ENCODE results near the gene ZNF385B.

ZNF385B gene

DNA sequence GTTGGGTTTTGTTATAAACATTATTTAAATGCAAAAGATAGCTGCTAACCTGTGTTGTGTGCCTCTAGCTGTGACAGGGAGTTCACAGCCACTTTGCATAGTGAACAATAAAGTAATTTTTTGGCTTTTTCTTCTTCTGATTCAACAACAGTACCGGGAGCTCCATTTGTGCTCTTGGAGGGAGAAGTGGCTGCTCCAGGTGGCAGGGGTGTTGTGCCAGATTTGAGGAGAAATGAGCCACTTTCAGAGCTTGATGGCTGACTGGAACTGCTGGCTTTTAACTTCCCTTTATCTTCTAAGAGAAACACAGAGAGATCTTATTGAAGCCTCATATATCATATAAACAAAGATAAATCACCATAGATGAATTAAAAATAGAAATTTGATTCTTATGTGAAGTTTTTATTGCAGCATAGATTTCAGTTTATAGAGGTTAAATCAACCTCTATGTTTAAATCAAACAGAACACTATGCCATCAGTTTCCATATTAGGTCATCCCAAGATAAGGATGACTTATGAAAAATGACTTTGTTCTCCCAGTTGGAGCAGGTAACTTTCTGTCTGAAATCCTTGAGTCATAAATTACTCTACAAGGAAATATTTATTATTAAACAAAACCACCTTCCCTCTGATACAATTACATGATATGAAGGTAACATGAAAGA lies 414.8 kb downstream of the ZNF385B start:
- no peak for DNase-seq (ENCODE audit: low read depth in 2 of 2)

DNA sequence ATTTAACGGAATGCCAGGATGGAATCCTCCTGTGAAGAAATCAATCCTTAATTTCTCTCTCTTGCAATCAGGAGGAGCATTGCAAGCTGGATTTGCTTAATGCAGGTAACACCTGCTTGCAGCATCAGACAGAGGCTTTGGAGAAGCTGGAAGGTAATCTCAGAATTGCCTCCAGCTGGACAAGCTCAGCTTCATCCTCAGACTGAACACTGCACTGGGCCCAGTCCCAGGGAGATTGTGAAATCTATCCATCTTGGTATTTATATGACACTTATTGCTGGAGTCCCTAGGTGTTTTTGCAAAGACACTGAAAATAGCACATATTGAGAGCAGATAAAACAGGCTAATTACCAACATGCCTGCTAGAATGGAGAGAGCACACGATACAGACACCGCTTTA lies 417.4 kb downstream of the ZNF385B start:
- DNase-seq (ENCODE audit: low read depth in 2 of 2): no peak

DNA sequence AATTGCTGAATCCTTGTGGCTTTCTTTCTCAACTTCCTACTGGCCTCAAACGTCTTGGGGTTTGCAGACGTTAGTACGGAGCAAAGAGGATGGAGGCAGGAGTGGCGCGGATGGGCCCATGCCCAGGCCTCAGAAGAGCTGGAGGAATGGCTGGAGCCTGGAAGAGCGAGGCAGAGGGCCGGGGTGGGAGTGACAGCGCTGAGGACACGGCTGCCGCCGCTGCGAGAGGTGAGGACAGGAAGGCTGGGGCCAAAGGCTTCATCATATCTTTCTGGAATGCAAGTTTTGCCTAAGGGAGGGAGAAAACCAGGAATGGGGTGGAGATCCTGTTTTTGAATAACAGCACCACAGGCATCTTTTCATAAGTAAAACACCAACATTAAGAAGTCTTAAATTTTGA lies 418.2 kb downstream of the ZNF385B start:
- DNase-seq (ENCODE audit: low read depth in 2 of 2): no peak

DNA sequence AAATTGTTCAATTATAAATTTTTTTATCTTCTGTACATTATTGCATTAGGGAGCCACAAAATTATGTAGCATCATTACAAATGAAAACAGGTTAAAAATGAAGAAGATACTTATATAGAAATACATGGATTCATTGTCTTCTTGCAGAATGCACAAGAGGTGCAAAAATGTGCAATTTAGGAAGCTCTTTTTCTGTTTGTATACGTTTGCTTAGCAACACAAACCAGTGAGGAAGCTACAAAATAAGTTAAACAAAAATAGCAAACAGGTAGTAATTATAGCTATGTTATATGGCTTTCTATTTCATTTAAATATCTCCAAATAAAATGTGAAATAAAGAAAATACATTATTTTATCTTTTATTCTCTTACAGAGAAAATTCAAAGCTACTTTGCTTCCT lies 419.2 kb downstream of the ZNF385B start:
- DNase-seq (ENCODE audit: low read depth in 2 of 2): no peak

DNA sequence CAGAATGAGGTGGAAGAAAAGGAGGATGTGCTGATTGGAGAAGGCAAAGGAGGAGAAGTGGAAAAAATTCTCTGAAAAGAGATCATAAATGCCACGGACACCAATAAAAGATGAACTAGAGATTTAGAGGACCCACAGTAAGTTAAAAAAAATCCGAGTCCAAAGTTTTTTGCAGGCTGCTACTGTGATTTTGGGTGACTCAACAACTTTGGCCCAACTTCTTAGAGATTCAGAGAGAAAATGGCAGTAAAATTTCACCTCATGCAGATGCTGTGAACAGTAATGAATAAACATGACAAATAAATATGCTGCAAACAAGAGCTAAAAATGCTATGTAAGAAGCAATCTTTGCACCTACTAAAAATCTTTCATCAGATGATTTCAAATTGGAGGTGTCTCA lies 419.9 kb downstream of the ZNF385B start:
- DNase-seq (ENCODE audit: low read depth in 2 of 2): no peak

DNA sequence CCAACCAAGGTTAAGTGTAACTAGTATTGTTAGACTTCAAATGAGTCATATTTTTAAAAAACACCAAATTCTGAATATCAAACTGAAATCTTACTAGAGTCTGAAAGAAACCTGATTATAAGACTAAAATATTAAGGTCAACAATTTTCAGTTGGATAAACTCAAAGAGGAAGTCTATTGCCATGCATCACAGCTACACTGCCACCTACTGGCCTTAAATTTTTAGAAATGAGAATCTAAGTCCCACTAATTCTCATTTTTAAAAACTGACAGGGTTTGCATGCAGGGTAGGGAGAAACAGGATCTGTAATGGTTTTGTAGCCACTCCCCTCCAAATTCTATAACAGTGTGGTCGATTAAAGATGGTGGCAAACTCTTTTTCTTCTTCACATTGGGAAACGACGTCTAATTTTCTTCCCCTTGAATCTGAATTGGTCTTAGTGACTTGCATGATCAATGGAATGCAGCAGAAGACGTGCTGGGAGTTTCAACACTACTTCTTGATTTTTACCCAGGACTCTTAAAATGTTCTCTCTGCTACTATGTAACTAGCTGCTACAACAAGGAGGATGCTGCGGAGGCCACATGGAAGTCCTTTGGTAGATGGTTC lies 420.7 kb downstream of the ZNF385B start:
- DNase-seq (ENCODE audit: low read depth in 2 of 2): no peak

DNA sequence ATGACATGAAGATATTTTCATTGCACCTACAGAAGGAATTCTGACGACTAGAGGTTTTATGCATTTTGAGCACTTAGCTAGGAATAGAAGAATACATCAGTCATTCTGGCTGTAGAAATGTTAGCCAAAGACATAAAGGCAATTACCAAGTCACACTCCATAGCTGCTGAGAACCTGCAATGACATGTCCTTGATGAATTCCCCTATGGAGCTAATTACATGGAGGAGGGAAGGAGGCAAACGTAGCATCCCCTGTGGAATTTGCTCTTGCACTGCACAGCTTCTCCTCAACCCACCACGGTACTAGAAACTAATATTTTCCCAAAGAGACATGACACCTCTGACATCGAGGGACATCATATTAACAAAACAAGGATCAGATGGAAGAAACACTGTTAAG lies 422.8 kb downstream of the ZNF385B start:
- DNase-seq (ENCODE audit: low read depth in 2 of 2): no peak

DNA sequence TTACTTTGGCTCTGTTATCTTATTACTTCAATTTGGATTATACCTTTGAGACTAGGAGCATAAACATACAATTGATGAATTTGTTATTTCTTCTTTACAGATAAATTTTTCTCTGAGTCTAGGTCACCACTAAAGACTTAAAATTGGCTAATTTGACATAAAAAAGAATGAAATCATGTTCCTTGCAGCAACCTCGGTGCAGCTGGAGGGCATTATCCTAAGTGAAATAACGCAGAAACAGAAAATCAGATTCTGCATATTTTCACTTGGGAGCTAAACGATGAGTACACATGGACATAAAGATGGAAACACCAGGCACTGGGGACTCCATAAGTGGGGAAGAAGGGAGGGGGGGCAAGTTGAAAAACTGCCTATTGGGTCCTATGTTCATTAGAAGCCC lies 424.0 kb downstream of the ZNF385B start:
- DNase-seq (ENCODE audit: low read depth in 2 of 2): no peak

DNA sequence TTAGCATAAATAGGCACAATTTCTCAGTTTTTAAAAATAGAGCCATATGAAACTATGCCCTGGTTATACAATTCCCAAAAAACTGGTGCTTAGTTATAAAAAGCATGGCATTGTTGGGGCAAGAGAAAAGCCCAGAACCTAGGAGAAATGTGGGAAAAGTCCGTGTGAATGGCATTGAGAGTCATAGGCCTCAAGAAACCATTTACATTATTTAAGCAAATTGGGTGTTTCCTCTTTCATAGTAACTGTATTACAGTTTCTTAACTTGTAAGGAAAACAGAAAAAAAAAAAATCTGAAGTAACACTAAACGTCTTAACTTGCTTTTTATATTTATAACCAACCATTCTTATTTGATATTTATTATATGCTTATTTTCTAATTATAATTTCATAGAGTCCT lies 425.8 kb downstream of the ZNF385B start:
- DNase-seq (ENCODE audit: low read depth in 2 of 2): no peak

DNA sequence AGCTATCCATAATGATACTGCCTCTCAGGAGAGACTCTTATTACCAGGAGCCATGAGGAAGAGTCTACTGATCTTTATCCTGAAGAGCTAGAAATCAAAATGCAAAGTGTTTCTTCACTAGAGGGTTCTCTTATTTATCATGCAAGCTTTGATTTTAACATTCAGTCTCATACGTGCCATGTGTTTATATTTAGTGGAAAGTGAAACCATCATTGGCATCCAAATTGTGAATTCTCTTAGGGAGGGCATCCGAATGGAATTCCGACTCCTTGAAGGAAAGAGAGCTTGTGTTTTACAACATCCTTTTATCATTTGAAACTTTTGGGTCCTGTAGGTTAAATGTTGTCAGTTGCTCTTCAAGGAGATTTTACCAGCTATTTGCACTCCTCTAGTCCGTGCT lies 426.4 kb downstream of the ZNF385B start:
- DNase-seq (ENCODE audit: low read depth in 2 of 2): no peak

DNA sequence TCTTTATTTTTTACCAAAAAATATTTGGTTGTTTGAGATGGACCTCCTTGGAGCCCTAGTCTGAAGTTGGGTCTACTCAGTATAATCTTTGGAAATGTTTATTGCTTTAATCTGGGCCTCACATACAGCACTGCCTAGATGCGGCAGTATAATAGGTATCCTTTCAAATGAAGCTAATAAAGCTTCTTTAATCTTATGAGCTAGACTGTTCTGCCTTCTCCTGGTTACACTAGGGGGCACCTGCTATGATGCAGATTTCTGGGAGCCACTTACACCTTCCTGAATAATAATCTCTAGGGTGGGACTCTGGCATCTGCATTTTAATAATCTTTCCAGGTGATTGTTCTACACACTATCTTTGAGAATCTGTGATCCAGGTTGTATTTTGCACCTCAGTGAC lies 427.1 kb downstream of the ZNF385B start:
- DNase-seq (ENCODE audit: low read depth in 2 of 2): no peak

DNA sequence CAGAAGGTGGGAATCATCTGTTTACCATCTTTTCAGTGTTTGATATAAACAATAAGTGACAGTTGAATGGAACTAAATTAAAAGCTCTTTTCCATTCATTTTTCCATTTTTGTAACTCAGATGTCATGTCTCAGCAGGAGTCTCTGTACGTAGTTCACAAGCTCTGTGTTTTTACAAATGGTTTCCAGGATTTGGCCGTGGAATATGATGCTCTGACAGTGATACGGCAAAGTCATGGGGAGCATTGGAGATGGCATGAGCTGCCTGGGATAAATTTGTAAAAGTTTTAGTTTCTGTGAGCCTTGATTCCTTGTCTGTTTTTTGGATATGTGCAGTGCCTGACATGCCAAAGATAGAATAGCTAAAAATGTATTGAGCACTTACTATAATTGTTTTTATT lies 428.7 kb downstream of the ZNF385B start:
- no peak for DNase-seq (ENCODE audit: low read depth in 2 of 2)

DNA sequence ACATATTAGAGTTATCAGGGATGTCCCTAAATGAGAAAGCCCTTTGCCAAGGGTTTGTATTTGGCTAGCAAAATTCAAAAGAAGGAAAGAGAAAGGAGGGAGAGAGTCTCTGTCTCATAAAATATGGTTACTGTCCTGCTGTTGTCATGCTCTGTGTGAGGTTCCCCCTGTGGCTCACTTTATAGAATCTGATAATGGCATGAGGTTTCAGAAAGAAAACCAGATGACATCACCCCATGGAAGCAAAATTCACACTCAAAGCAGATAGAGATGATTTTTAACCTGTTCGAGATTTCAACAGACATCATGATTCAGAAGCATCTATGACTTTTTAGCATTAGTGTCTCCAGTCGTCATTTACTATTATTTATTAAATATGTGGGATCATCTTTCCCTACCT lies 431.8 kb downstream of the ZNF385B start:
- DNase-seq (ENCODE audit: low read depth in 2 of 2): no peak

DNA sequence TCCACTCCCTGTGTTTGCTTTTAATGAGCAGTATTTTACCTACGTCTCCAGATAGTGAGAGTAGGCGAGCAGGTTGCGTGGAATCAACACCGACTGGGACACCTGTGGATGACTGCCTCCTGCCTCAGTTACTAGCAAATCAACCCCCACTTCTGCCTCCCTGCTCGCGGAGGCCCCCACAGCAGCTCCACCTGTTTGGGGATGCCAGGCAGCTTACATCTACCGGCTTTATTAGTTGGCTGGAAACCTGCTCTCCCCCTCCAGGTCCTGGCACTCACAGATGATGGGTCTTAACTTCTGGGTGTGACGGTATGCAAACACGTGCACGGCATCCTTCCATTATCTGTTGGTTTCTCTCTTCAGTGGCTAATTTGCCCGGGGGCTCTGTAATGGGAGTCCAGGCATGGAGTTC lies 432.3 kb downstream of the ZNF385B start:
- no peak for DNase-seq (ENCODE audit: low read depth in 2 of 2)

DNA sequence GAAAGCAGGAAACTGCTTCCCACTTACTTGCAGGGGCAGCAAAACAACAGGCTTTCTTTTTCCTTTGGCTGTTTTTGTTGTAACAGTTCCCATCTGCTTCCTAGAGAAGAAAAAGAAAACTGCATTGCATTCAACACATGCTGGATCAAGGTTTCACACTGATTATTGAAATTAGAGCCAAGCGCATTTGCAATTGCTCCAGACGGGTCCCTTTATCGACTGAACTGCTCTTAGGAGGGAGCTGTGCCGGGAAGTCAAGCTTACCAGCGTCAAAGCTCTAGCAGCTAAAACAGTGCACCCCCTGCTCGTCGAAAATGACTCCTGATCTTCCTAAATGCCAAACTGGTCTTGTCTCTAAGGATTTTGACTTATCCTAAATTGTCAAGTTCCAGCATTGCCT lies 432.8 kb downstream of the ZNF385B start:
- no peak for DNase-seq (ENCODE audit: low read depth in 2 of 2)

DNA sequence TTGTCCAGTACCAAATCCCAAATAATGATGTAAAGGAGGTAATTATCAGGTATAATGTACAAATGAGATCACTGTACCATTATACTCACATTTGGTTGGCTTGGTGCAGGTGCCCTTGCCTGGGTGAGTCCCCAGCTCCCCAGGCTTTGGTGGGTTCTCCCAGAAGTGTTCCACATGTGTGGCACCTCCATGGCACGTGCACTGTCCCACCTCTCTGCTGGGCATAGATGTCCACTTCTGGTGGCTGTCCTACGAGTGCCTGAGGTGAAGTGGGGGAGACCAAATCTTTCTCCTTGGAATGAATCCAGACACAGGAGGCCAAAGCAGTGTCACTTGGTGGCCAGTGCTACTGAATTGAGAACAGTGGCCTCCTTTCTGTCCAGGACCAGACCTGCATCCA lies 434.3 kb downstream of the ZNF385B start:
- no peak for DNase-seq (ENCODE audit: low read depth in 2 of 2)

DNA sequence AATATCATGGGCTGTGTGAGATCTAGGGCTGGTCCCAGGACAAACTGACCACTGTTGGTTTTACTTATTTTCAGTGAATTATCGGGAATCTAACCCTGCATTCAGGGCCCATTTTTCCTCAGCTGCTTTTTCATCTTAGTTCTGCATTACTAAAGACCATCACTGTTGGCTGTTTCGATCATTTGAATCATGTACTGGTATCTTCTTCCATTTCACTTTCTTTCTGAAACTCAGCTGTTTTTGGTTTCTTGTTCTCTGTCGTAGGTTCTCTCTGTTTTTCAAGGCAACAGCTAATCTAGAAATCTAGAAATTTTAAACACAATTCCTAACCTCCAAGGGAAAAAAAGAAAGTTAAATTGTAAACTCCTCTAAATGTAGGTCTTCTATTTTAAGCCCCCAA lies 436.8 kb downstream of the ZNF385B start:
- DNase-seq (ENCODE audit: low read depth in 2 of 2): no peak

DNA sequence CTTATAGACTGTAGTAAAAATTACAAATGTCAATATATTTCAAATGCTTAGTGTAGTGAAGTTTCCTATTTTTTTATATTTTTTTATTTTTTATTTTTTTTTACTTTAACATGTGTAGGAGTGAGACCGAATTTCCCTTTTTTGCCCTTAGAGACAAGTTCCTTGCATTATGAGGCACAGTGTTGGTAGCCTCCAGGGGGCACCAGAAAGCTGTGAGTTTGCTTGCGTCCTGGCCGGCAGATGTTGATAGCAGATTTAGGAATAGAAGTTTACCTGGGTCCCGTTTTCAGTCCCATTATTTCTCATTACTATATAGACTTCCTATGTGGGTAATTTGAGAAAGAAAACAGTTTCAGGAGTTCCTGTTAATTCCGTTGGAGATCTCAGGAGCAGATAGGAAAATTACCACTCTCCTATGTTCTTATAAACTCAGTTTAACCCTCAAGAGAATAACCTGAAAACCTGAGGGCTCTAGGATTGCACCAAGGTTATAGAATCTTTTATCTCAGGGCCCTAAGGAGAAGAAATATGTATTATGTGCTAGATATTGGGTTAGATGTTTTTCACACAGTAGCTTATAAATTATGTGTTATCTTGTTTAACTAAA lies 439.3 kb downstream of the ZNF385B start:
- DNase-seq (ENCODE audit: low read depth in 2 of 2): no peak

DNA sequence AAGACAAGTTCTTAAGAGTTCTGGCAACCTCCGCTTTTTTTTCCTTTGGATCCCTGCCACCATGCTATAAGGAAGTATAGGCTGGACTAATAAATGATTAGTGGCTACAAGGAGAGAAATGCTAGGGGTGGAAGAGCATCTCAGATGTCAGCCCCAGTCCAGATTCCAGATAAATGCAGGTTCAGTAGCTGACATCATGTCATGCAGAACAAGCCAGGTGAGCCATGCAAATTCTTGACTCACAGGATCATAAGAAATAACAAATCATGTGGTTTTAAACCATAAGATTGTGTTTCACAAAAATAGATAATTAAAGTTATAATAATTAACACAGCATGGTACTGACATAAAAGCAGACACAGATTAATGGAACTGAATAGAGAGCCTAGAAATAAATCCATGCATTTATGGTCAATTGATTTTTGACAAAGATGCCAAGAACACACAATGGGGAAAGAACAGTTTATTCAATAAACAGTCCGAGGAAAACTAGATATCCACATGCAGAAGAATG lies 443.9 kb downstream of the ZNF385B start:
- DNase-seq (ENCODE audit: low read depth in 2 of 2): no peak

DNA sequence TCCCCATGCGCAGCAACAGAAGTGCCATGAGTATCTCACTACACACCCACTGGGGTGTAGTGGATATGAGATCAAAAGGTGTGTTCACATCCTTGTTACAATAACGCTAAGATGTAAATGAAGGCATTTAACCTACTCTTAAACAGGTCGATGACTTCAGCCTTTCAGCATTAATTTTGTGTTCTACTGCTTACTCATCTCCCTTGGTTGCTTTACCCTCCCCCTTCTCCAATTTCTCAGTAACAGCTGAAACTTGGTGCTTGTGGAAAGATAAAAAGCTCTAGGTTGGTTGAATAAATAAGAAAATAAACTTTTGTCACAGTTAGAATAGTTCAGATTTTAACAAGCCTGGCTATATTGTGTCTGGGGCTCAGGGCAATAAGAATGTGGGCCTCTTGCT lies 449.3 kb downstream of the ZNF385B start:
- DNase-seq (ENCODE audit: low read depth in 2 of 2): no peak

DNA sequence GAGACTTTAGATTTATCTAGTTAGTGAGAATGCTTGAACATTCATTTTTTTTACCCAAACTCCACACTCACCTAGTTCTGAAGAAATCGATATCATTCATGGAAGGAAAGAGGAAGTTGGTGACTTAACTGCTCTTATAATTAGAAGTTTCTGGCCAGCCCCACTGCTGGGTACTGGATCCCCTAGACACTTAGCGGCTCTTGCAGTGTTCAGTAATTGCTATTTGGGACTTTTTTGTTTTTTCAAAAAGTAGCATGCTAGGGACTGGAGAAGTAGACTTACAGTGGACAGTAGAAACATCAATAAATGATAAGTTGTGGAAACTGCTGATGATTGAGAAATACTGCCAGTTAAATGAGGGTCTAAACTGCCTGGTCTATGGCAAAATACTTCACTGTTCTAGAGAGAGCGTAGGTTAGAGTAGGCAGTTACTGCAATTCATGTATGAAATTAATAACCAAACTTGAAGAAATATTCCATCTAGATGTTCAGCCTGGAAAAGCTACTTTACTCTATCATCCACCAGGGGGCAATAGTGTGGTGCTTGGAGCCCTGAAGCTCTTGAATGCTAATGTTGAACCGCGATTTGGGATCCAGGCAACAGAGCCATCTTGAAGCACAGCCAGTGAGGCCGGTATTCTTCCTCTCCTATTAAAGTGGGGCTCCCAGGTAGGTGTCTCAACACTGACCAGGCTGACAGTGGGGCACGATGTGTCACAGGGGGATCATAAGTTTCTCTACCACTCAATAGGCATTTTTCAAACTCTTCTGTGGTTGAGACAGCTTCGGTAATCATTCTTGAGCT lies 450.7 kb downstream of the ZNF385B start:
- no peak for DNase-seq (ENCODE audit: low read depth in 2 of 2)

DNA sequence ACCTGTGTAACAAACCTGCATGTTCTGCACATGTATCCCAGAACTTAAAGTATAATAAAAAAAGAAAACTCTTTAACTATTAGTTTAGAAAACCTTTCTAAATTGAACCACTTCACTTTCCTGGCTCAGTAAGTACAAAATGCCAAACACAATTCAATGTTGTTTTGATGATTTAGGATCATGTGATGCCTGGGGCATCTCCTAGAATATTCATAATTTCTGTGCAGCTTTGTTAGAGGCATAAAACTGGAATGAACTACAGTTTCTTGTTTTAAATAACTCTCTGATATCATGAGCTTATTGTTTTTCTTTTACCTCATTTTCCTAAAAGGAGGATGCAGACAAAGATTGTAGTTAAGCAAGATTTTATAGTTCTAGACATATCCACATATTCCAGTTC lies 457.8 kb downstream of the ZNF385B start:
- DNase-seq (ENCODE audit: low read depth in 2 of 2): no peak

DNA sequence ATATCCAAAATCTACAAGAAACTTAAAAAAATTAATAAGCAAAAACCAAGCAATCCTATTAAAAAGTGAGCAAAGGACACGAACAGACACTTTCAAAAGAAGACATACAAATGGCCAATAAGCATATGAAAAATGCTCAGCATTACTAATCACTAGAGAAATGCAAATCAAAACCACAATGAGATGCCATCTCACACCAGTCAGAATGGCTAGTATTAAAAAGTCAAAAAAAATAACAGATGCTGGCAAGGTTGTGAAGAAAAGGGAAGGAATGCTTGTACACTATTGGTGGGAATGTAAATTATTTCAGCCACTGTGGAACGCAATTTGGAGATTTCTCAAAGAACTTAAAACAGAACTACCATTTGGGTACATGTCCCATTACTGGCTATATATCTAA lies 467.9 kb downstream of the ZNF385B start:
- no peak for DNase-seq (ENCODE audit: low read depth in 2 of 2)

All from stimulated activated CD8-positive, alpha-beta memory T cell treated with anti-CD3 and anti-CD28 coated beads, Interleukin-15, amount 100 ng/mL, for 4 hours (primary cell).